SK-N-MC (cell line): ENCODE results near the gene SHBG.

Experiments
- EZH2 ChIP-seq: fragments of 200-600 bp; sonication (generic); IDR thresholded peaks from one replicate; pipeline ENCODE4 v1.6.1; 2017; ENCODE audit warnings: antibody characterized with exemption
- FOXP2 ChIP-seq: optimal IDR thresholded peaks from 2 replicates; pipeline ENCODE3; 2011; ENCODE audit warnings: mild to moderate bottlenecking, moderate library complexity; ENCODE audit not compliant: insufficient read depth; ENCODE audit errors: extremely low read length, control extremely low read depth
- POLR2AphosphoS5 ChIP-seq: IDR thresholded peaks from 2 replicates; pipeline ENCODE4 v1.6.1; 2012; ENCODE audit warnings: mild to moderate bottlenecking, low read depth, low read length, borderline replicate concordance

- no peak for TF ChIP-seq POLR2AphosphoS5
- no peak for TF ChIP-seq EZH2
- no peak for TF ChIP-seq FOXP2
Measured at GRCh38 chr17:7654832-7655540, 25.1 kb downstream of the SHBG start.
